ENCODE measurements around the gene PCDHA4. TPM values are rescaled to one million over a fixed set of nuclear protein-coding genes. Genes with fewer than 3 reads are reported as not detected.
"Not testable (repeated sequence)": the region's sequence is repeated elsewhere in the genome, so short reads cannot be mapped to it uniquely, and the experiment has no call there.

Gene PCDHA4
- total RNA-seq, 1 donor = 0.72 TPM

- no peak for DNase-seq (ENCODE audit: insufficient read length, low spot score, missing footprints)
- TF ChIP-seq, protein P1, sequence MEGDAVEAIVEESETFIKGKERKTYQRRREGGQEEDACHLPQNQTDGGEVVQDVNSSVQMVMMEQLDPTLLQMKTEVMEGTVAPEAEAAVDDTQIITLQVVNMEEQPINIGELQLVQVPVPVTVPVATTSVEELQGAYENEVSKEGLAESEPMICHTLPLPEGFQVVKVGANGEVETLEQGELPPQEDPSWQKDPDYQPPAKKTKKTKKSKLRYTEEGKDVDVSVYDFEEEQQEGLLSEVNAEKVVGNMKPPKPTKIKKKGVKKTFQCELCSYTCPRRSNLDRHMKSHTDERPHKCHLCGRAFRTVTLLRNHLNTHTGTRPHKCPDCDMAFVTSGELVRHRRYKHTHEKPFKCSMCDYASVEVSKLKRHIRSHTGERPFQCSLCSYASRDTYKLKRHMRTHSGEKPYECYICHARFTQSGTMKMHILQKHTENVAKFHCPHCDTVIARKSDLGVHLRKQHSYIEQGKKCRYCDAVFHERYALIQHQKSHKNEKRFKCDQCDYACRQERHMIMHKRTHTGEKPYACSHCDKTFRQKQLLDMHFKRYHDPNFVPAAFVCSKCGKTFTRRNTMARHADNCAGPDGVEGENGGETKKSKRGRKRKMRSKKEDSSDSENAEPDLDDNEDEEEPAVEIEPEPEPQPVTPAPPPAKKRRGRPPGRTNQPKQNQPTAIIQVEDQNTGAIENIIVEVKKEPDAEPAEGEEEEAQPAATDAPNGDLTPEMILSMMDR (IDR thresholded peaks at IDR 0.05; ENCODE audit: extremely low read depth, low read depth, low read length) = no peak
- H3K79me2 ChIP-seq (ENCODE audit: insufficient read depth, low read length) = no peaks in the 10 kb centered on the region
Measured at GRCh38 chr5:140808889-140809291, 2.0 kb downstream of the PCDHA4 start.

GRCh38 chr5:140821375-140822280 lies 14.8 kb downstream of the PCDHA4 start, which contains the start of gene PCDHA5:
Gene PCDHA5 (plus strand): TSS chr5:140821613.
- Histone ChIP-seq H3K36me3 (ENCODE audit: insufficient read depth, low read length) (no peaks in the 10 kb centered on the region), H2AFZ (ENCODE audit: low read length) (no peak within 1 kb of the TSS), H3K79me2 (ENCODE audit: insufficient read depth, low read length) (no peaks in the 10 kb centered on the region), H3K27ac (ENCODE audit: low read depth, low read length) (no peak within 1 kb of the TSS), H3K27me3 (ENCODE audit: insufficient read depth, low read length) (no peaks in the 10 kb centered on the region), H3K4me3 (ENCODE audit: insufficient read depth, low read length) (no peak within 1 kb of the TSS), H3K9me3 (ENCODE audit: low read depth, low read length) (no peaks in the 10 kb centered on the region), H4K20me1 (ENCODE audit: insufficient read depth, low read length) (no peaks in the 10 kb centered on the region), H3K4me2 (ENCODE audit: insufficient read depth, low read length) (no peak within 1 kb of the TSS), H3K4me1 (ENCODE audit: insufficient read depth, low read length) (no peaks in the 10 kb centered on the region)
- TF ChIP-seq, protein P1 (IDR thresholded peaks at IDR 0.05; ENCODE audit: extremely low read depth, low read depth, low read length) = peak; percentile 51
- DNase-seq (ENCODE audit: insufficient read length, low spot score, missing footprints) = no peak

More at GRCh38 chr5:140808889-140809291, 2.0 kb downstream of the PCDHA4 start:
- Histone ChIP-seq H4K20me1 (ENCODE audit: insufficient read depth, low read length) (no peaks in the 10 kb centered on the region), H3K4me1 (ENCODE audit: insufficient read depth, low read length) (no peaks in the 10 kb centered on the region), H3K4me2 (ENCODE audit: insufficient read depth, low read length) (no peak overlapping the region), H3K36me3 (ENCODE audit: insufficient read depth, low read length) (no peaks in the 10 kb centered on the region), H2AFZ (ENCODE audit: low read length) (no peak overlapping the region), H3K9me3 (ENCODE audit: low read depth, low read length) (no peaks in the 10 kb centered on the region), H3K27me3 (ENCODE audit: insufficient read depth, low read length) (no peaks in the 10 kb centered on the region), H3K27ac (ENCODE audit: low read depth, low read length) (no peak overlapping the region), H3K4me3 (ENCODE audit: insufficient read depth, low read length) (no peak overlapping the region)

GRCh38 chr5:140822281-140822629 lies 15.4 kb downstream of the PCDHA4 start:
- TF ChIP-seq, protein P1 (IDR thresholded peaks at IDR 0.05; ENCODE audit: extremely low read depth, low read depth, low read length) = no peak
- H2AFZ ChIP-seq (ENCODE audit: low read length) = no peak overlapping the region

DNA sequence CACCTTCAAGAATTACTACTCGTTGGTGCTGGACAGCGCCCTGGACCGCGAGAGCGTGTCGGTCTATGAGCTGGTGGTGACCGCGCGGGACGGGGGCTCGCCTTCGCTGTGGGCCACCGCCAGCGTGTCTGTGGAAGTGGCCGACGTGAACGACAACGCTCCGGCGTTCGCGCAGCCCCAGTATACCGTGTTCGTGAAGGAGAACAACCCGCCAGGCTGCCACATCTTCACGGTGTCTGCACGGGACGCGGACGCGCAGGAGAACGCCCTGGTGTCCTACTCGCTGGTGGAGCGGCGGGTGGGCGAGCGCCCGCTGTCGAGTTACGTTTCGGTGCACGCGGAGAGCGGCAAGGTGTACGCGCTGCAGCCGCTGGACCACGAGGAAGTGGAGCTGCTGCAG lies 16.1 kb downstream of the PCDHA4 start:
- H2AFZ ChIP-seq (ENCODE audit: low read length); H3K4me2 ChIP-seq (ENCODE audit: insufficient read depth, low read length); H3K4me1 ChIP-seq (ENCODE audit: insufficient read depth, low read length); H4K20me1 ChIP-seq (ENCODE audit: insufficient read depth, low read length); H3K36me3 ChIP-seq (ENCODE audit: insufficient read depth, low read length); DNase-seq (ENCODE audit: insufficient read length, low spot score, missing footprints); H3K27ac ChIP-seq (ENCODE audit: low read depth, low read length); H3K27me3 ChIP-seq (ENCODE audit: insufficient read depth, low read length); H3K79me2 ChIP-seq (ENCODE audit: insufficient read depth, low read length); H3K9me3 ChIP-seq (ENCODE audit: low read depth, low read length); H3K4me3 ChIP-seq (ENCODE audit: insufficient read depth, low read length): not testable (repeated sequence)

More at GRCh38 chr5:140822281-140822629, 15.4 kb downstream of the PCDHA4 start:
- Histone ChIP-seq H3K9me3 (ENCODE audit: low read depth, low read length) (no peaks in the 10 kb centered on the region), H3K79me2 (ENCODE audit: insufficient read depth, low read length) (no peaks in the 10 kb centered on the region), H4K20me1 (ENCODE audit: insufficient read depth, low read length) (no peaks in the 10 kb centered on the region), H3K36me3 (ENCODE audit: insufficient read depth, low read length) (no peaks in the 10 kb centered on the region), H3K4me2 (ENCODE audit: insufficient read depth, low read length) (no peak overlapping the region), H3K27me3 (ENCODE audit: insufficient read depth, low read length) (no peaks in the 10 kb centered on the region), H3K4me1 (ENCODE audit: insufficient read depth, low read length) (no peaks in the 10 kb centered on the region), H3K4me3 (ENCODE audit: insufficient read depth, low read length) (no peak overlapping the region), H3K27ac (ENCODE audit: low read depth, low read length) (no peak overlapping the region)
- DNase-seq (ENCODE audit: insufficient read length, low spot score, missing footprints) = no peak

Measured in osteoblast (primary cell).